Hepatocyte (in vitro differentiated cells): Measurements from ENCODE around the gene KCNK15.

Source experiments
- EZH2 ChIP-seq: fragments of 200-600 bp; sonication (generic); IDR thresholded peaks from 2 replicates; pipeline ENCODE4 v1.6.1; 2016; ENCODE audit warnings: antibody characterized with exemption, mild to moderate bottlenecking, borderline replicate concordance
- TF ChIP-seq, protein P1 (sequence below): fragments of 200-600 bp; sonication (generic); IDR thresholded peaks from 2 replicates; pipeline ENCODE4 v1.5.1; 2016; ENCODE audit warnings: antibody characterized with exemption, mild to moderate bottlenecking; ENCODE audit not compliant: poor library complexity

- TF ChIP-seq, protein P1, sequence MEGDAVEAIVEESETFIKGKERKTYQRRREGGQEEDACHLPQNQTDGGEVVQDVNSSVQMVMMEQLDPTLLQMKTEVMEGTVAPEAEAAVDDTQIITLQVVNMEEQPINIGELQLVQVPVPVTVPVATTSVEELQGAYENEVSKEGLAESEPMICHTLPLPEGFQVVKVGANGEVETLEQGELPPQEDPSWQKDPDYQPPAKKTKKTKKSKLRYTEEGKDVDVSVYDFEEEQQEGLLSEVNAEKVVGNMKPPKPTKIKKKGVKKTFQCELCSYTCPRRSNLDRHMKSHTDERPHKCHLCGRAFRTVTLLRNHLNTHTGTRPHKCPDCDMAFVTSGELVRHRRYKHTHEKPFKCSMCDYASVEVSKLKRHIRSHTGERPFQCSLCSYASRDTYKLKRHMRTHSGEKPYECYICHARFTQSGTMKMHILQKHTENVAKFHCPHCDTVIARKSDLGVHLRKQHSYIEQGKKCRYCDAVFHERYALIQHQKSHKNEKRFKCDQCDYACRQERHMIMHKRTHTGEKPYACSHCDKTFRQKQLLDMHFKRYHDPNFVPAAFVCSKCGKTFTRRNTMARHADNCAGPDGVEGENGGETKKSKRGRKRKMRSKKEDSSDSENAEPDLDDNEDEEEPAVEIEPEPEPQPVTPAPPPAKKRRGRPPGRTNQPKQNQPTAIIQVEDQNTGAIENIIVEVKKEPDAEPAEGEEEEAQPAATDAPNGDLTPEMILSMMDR: no peak
- TF ChIP-seq EZH2: no peak
Observed at GRCh38 chr20:44739942-44740341, 5.7 kb upstream of the KCNK15 start.
